ENCODE data around the gene BID.
"Not testable (repeated sequence)": the region's sequence is repeated elsewhere in the genome, so short reads cannot be mapped to it uniquely, and the experiment has no call there.

BID gene

DNA sequence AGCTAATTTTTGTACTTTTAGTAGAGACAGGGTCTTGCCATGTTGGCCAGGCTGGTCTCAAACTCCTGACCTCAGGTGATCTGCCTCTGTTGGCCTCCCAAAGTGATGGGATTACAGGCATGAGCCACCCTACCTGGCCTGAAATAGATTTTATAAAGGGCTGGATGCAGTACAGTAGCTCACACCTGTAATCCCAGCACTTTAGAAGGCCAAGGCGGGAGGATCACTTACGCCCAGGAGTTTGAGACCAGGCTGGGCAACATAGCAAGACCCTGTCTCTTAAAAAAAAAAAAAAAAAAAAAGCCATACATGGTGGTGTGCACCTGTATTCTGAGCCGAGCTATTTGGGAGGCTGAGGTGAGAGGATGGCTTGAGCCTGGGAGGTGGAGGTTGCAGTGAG lies 76.0 kb downstream of the BID start:
- DNase-seq = not testable (repeated sequence)

DNA sequence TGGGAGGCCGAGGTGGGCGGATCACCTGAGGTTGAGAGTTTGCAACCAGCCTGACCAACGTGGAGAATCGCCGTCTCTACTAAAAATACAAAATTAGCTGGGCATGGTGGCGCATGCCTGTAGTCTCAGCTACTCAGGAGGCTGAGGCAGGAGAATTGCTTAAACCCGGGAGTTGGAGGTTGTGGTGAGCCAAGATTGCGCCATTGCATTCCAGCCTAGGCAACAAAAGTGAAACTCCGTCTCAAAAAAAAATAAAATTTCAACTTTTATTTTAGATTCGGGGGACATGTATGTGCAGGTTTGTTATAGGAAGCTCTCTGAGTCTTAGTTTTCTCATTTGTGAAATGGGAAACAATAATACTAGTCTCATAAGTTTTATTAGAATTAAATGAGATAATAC lies 77.1 kb downstream of the BID start:
- DNase-seq = not testable (repeated sequence)

DNA sequence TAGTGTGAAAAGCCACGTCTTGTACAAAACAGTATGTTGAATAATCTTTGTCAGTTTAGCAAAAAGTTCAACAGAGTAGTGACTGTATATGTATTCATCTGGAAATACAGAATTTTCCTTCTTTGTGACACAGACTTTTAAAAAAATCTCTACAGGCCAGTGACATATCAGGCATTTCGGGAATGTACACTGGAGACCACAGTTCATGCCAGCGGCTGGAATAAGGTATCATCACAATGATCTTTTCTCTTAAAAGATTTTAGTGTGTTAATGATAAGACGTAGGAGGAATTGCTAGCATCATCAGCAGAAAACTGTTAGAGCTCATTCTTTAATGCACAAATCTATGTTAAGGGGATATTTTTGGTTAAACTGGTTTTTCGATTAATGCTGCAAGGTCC lies 78.3 kb downstream of the BID start:
- DNase-seq = no peak

DNA sequence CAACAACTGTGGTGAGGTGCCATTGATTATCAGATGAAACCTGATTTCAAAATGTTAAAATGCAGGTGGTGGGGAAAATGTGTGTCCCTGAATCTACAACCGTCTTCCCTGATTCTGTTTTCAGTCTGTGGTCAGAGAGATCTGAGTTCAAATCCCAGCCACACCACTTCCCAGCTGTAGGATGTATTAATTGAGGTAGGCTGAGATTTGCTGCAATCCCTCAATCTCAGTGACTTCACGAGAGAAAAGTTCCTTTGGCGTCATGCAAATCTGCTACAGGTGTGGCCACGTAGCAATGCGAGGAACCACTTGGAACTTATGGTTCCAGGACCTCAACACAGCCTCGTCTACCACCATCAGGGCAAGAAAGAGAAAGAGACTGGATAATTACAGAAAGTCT lies 79.5 kb downstream of the BID start:
- no peak for DNase-seq

DNA sequence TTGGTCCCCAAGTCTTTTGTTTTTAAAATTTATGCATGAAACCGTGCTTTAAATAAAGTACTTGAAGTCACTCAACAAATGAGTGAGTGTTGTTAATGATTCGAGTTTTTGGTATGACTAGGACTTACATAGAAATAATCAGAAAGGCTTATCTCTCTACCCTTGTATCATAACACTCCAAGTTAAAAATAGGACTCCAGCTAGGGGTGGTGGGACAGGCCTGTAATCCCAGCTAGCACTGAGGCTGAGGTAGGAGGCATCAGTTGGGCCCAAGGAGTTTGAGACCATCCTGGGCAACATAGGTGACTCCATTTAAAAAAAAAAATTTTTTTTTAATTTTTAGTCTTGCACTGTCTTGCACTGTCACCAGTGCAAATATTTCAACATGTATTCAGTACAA lies 80.1 kb downstream of the BID start:
- DNase-seq = no peak

DNA sequence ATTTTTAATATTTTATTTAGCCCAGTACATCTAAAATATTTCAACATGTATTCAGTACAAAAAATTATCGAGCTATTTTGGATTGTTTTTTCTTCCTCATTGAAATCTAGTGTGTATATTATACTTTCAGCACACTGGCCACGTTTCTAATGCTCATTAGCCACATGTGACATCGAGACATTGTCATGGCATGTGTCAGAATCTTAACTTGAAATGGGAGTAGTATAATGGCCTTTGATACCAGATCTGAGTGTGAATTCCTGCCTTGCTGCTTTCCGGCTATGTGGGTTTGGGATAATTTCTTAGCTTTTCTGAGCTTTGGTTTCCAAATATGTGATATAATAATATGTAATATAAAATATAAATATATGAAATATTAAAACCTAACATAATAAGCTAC lies 81.4 kb downstream of the BID start:
- DNase-seq = no peak

DNA sequence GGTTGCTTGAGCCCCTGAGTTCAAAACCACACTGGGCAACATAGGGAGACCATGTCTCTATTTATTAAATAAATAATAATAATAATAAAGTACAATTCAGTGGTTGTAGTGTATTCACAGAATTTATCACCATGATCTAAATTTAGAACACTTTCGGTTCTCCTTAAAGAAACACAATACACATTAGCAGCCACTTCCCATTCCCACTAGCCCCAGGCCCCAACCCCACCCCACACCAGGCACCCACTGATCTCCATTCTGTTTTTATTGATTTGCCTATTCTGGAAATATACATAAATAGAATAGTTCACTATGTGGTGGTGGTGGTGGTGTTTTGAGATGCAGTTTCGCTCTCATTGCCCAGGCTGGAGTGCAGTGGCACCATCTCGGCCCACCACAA lies 90.0 kb downstream of the BID start:
- no peak for DNase-seq

Data from midbrain (tissue), 1 donor.